Epithelial cell of esophagus (primary cell): ENCODE data around the gene AUH.
A peak's percentile ranks its signal among the peaks of the same experiment; 100 is the strongest.

Source experiments
- DNase-seq: peaks from one replicate; pipeline ENCODE4 v3.0.0; 2010; ENCODE audit warnings: low read depth
- H3K4me3 ChIP-seq: 2 replicates; pipeline ENCODE4 v1.5.1; 2011; ENCODE audit warnings: mild to moderate bottlenecking, low read length, control low read depth
- TF ChIP-seq, protein P1 (sequence below): IDR thresholded peaks from 2 replicates; pipeline ENCODE4 v1.5.1; 2011; ENCODE audit warnings: low read depth, mild to moderate bottlenecking, low read length, control low read depth, inconsistent platforms; ENCODE audit not compliant: insufficient read depth; ENCODE audit errors: missing control alignments

Gene AUH

DNA sequence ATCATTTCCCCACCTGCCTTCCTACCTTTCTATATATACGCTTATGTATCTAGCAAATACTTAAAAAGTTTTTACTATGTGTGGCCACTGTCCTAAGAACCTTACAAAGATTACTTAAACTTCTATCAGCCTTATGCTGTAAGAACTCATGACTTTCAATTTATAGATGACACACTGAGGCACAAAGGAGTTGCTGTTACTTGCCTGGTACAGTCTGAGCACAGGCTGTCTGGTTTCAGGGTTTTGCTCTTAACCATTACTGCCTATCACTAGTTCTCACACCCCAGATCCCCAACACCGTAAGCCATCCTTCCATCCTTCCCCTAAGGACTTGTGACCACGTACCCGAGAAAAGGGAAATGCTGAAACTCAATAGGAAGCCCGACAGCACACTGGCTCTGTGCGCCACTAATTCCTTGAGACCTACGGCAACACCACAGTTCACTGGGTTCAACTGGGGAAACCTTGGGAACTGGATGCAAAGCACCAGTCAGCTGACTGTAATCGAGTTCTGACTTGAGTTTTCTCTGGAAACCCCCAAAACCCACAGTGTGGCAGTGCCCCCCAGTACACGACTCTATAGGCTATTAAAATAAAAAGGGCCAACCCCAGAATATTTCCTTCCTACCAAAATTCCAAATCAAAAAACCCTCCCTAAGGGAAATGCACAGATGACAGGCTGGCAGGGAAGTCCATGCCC lies 56.0 kb downstream of the AUH start:
- peak; percentile 15 for DNase-seq
- TF ChIP-seq, protein P1, sequence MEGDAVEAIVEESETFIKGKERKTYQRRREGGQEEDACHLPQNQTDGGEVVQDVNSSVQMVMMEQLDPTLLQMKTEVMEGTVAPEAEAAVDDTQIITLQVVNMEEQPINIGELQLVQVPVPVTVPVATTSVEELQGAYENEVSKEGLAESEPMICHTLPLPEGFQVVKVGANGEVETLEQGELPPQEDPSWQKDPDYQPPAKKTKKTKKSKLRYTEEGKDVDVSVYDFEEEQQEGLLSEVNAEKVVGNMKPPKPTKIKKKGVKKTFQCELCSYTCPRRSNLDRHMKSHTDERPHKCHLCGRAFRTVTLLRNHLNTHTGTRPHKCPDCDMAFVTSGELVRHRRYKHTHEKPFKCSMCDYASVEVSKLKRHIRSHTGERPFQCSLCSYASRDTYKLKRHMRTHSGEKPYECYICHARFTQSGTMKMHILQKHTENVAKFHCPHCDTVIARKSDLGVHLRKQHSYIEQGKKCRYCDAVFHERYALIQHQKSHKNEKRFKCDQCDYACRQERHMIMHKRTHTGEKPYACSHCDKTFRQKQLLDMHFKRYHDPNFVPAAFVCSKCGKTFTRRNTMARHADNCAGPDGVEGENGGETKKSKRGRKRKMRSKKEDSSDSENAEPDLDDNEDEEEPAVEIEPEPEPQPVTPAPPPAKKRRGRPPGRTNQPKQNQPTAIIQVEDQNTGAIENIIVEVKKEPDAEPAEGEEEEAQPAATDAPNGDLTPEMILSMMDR = no peak
- no peak overlapping the region for H3K4me3 ChIP-seq

DNA sequence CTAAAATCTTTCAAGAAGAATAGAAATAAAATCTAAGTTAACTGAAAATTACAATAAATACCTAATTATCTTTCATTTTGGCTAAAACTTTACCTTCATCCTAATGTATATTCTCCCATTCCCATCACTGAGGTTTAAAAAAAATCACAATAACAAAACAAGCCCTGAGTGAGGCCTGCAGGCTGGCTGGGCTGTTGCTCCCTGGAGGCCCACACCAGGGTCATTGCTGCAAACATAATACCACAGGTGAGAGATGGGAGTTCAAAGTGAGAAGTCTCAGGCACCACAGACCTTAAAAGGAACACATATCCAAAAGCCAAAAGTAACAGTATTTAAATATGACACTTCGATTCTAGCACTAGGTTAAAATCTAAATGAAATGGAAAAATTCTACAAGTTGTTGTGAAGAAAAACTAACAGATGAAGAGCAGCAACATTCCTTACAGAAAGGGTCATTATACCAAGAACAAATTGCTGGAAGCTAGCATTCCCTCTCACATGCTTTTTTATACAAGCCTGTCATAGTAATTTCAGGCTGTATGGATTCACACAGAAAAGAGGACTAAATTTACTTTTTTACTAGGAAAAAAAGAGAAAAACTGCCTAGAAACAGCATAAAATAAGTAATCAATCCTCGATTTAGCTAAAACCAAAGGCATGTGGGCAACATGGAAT lies 57.8 kb downstream of the AUH start:
- DNase-seq = no peak
- H3K4me3 ChIP-seq = no peak overlapping the region
- TF ChIP-seq, protein P1 = no peak

DNA sequence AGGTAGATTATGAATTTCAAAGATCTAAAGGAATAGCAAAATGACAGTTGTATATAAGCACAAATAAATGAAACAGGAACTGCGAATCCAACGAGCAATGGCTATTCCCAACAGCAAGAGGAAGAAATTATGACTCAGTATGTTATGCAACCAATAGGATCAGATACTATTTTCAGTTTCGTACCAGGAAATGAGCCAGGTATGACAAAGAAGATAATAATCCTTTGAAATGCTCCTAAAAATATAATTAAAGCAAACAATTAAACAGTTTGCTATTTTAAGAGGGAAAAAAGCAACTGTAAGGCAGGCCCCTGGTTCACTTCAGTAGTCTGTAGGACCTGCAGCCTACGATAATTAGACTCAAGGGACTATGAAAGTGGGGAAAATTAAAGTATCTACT lies 58.9 kb downstream of the AUH start:
- no peak overlapping the region for H3K4me3 ChIP-seq
- TF ChIP-seq, protein P1 = no peak
- DNase-seq = peak; percentile 86

DNA sequence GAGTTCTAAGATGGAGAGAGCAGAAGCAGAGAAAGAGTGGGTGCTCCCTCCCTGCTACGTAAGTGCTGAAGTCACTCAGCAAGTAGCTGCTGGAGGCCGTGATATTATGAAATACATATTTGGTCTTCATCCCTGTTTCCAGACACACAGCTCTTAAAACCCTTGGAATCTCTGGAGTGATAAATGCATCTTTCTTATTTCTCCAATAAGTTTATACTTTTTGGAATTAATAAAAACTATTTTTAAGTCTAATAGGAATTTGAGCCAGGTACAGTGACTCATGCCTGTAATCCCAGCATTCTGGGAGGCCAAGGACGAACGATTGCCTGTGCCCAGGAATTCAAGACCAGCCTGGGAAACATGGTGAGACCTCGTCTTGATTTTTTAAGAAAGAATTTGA lies 60.6 kb downstream of the AUH start:
- TF ChIP-seq, protein P1 = no peak
- peak; percentile 55 for DNase-seq
- no peak overlapping the region for H3K4me3 ChIP-seq

DNA sequence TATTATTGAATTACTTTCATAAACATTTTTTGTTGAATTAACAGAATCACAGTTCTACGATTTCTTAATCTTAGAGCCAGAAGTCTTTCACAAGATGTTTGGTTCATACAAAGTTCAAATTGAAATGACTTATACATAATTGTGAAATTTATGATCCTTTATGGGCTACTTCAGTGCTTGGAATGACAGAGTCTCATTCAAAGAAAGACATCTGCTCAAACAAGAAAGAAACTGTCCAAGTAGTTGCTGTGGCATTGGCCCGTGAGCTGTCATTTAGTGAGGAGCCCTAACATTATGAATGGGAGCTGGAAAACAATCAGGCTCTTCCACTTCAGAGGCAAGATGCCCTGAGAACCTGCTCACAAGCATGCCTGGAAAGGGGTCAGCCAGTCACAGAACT lies 63.4 kb downstream of the AUH start:
- TF ChIP-seq, protein P1 = no peak

DNA sequence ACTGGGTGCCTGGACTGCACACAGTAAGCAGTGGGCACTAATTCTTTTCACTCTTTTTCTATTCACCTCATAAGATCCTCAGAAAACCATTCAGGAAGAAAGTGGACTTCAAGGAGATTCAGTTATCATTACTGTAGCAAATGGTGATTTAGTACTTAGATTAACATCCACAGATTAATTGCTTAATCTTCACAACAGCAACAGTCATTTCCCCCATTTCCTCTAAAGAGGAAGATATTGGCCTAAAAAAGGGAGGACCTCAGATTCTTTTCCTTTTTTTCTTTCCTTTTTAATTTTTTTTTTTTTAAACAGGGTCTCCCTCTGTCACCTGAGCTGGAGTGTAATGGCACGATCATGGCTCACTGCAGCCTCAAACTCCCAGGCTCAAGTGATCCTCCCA lies 64.4 kb downstream of the AUH start:
- TF ChIP-seq, protein P1 = no peak
- H3K4me3 ChIP-seq = no peak overlapping the region
- no peak for DNase-seq

More for the DNA sequence above, 63.4 kb downstream of the AUH start:
- no peak overlapping the region for H3K4me3 ChIP-seq
- peak; percentile 73 for DNase-seq

DNA sequence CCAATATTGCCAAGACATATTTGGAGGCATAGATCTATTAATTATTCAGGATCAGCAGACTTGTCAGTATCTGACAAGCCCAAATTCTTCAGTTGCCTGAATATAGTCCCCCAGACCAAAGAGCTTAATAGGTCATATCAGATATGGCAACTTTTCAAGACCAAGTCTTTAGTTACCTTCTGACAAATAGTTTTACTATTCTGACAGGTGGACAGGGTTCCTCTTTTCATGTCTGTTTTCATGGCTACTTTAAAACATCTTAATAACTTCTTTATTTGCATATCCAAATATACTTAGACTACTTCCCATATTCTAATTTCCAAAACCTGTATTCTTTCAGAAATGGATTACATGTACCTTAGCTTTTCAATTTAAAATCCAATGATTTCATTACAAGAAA lies 65.4 kb downstream of the AUH start:
- no peak overlapping the region for H3K4me3 ChIP-seq
- no peak for DNase-seq
- TF ChIP-seq, protein P1 = no peak
